H1 (cell line): ENCODE results near the gene CALHM2. TPM values are rescaled to one million over a fixed set of nuclear protein-coding genes. Genes with fewer than 3 reads are reported as not detected.

Experiments used
- CEBPB ChIP-seq: IDR thresholded peaks from 2 replicates; pipeline ENCODE4 v1.6.1; 2012; ENCODE audit warnings: low read depth, low read length
- CHD2 ChIP-seq: IDR thresholded peaks from 2 replicates; pipeline ENCODE4 v1.6.1; 2012; ENCODE audit warnings: low read length, improper control_type of control experiment
- SIN3A ChIP-seq, 2 experiments: IDR thresholded peaks in 1 of 2; conservative IDR thresholded peaks in 1 of 2; 2 replicates each; pipeline ENCODE4 v1.6.1; 2011 to 2012; ENCODE audit warnings: low read length in 2 of 2, improper control_type of control experiment in 1 of 2, low read depth in 1 of 2, mild to moderate bottlenecking in 1 of 2
- polyA plus RNA-seq, 7 experiments: library from polyadenylated mRNA; depleted of rRNA in 3 of 7; stranded (reverse) in 5 of 7; unstranded in 2 of 7; fragments of >200 nt in 5 of 7; fragments of 200-250 nt in 2 of 7; gene quantifications; 1 replicate in 5 of 7; 2 replicates in 1 of 7; 4 replicates in 1 of 7; pipeline versions ENCODE4 v1.2.1 to v1.2.3, GENCODE V29; 2011 to 2013; ENCODE audit warnings: missing spikeins in 2 of 7, mixed read lengths in 2 of 7
- total RNA-seq: library from RNA; stranded (reverse); fragmentation: NEBNext Ultra II Directional; extraction: Animal tissue kit (Norgen Biotek cat#: 25700); gene quantifications from 2 replicates; pipeline ENCODE4 v1.2.1, GENCODE V29; 2021

CALHM2 gene
- total and polyA plus RNA-seq, 2 of the 8 experiments (the other 6 are each of a cell fraction or from before 2014, with no cell fraction given) = 1.2 to 2.4 TPM

DNA sequence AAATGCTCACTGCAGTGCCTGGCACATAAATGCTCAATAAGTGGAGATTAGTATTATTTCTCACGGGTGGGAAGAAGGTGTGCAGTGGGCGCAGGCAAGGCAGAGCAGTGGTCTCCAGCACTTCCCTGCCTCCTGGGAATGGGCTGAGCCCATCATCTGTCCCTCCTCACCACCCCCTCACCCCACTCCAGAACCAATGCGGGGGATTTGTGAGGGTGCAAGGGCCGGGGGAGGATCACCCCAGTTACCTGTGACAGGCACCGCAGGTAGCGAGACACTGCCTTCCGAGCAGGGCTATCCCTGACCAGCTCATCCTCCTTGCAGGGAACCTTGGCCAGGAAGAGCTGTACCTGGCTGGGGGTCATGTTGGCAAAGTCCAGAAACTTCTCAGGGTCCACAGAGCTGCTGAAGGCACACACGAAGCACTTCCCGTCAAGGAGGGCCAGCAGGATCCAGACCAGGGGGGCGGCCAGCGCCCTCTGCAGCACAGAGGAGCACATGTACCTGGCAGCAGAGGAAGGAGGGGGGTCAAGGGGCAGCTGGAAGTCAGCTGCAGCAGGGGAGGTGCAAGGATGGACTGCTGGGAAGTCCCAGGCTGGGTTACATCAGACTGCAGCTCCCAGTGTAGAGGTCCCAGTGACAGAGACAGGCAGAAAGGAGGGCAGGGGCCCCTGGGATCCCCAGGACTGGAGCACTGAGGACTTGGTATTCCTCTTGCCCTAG lies 24.0 kb upstream of the CALHM2 start (continued):
- peak; percentile 16; the same call in 1 of the 2 replicates for TF ChIP-seq CEBPB
- 0 out of 2 replicates have a peak, but pooled peaks have one; percentile 23 for TF ChIP-seq CHD2
- TF ChIP-seq SIN3A (conservative IDR thresholded peaks at IDR 0.05 in 1 of 2, IDR thresholded peaks at IDR 0.05 in 1 of 2; ENCODE audit: low read depth in 1 of 2, low read length in 2 of 2) = peak in 1 of 2 experiments; percentile 84; a peak in 2 of 4 replicates
